Measurements from ENCODE around the gene ENOX2. TPM values are rescaled to one million over a fixed set of nuclear protein-coding genes. Genes with fewer than 3 reads are reported as not detected.

ENOX2 gene
- polyA plus RNA-seq, 1 experiment = 16.8 TPM

GRCh38 chrX:130694983-130695382, 208.0 kb downstream of the ENOX2 start:
- Histone ChIP-seq H3K27me3 (ENCODE audit: control insufficient read depth, insufficient read depth, low read length) (no peaks in the 10 kb centered on the region), H3K4me3 (ENCODE audit: low read depth, low read length) (no peak overlapping the region), H3K9me3 (ENCODE audit: control insufficient read depth, insufficient read depth, low read length) (no peaks in the 10 kb centered on the region), H3K27ac (ENCODE audit: low read depth, low read length) (no peak overlapping the region)
- TF ChIP-seq CTCF (IDR thresholded peaks at IDR 0.05; ENCODE audit: low read depth, low read length) = no peak
- CTCF ChIA-PET = no interaction called here
- no peak for DNase-seq (ENCODE audit: low read depth, low spot score)
- POLR2A ChIA-PET = no interaction called here

GRCh38 chrX:130691576-130691975, 211.4 kb downstream of the ENOX2 start:
- TF ChIP-seq CTCF (IDR thresholded peaks at IDR 0.05; ENCODE audit: low read depth, low read length) = no peak
- DNase-seq (ENCODE audit: low read depth, low spot score) = no peak
- Histone ChIP-seq H3K9me3 (ENCODE audit: control insufficient read depth, insufficient read depth, low read length) (no peaks in the 10 kb centered on the region), H3K4me3 (ENCODE audit: low read depth, low read length) (no peak overlapping the region), H3K27me3 (ENCODE audit: control insufficient read depth, insufficient read depth, low read length) (no peaks in the 10 kb centered on the region), H3K27ac (ENCODE audit: low read depth, low read length) (no peak overlapping the region)
- CTCF ChIA-PET = no interaction called here
- POLR2A ChIA-PET = no interaction called here

GRCh38 chrX:130688360-130688759, 214.6 kb downstream of the ENOX2 start:
- no peaks in the 10 kb centered on the region for H3K27me3 ChIP-seq (ENCODE audit: control insufficient read depth, insufficient read depth, low read length)
- H3K9me3 ChIP-seq (ENCODE audit: control insufficient read depth, insufficient read depth, low read length) = no peaks in the 10 kb centered on the region
- H3K27ac ChIP-seq (ENCODE audit: low read depth, low read length) = no peak overlapping the region
- H3K4me3 ChIP-seq (ENCODE audit: low read depth, low read length) = no peak overlapping the region
- ChIA-PET CTCF (no interaction called here), POLR2A (no interaction called here)
- DNase-seq (ENCODE audit: low read depth, low spot score) = no peak
- no peak for TF ChIP-seq CTCF (IDR thresholded peaks at IDR 0.05; ENCODE audit: low read depth, low read length)

- ChIA-PET CTCF (no interaction called here), POLR2A (no interaction called here)
- H3K27me3 ChIP-seq (ENCODE audit: control insufficient read depth, insufficient read depth, low read length) = no peaks in the 10 kb centered on the region
- H3K4me3 ChIP-seq (ENCODE audit: low read depth, low read length) = no peak overlapping the region
- no peaks in the 10 kb centered on the region for H3K9me3 ChIP-seq (ENCODE audit: control insufficient read depth, insufficient read depth, low read length)
- TF ChIP-seq CTCF (IDR thresholded peaks at IDR 0.05; ENCODE audit: low read depth, low read length) = no peak
- peak overlapping the region; percentile 39 for H3K27ac ChIP-seq (ENCODE audit: low read depth, low read length)
- no peak for DNase-seq (ENCODE audit: low read depth, low spot score)
These were observed 220.0 kb downstream of the ENOX2 start for GRCh38 chrX:130682990-130683389.

GRCh38 chrX:130680164-130681035, 222.6 kb downstream of the ENOX2 start:
- H3K9me3 ChIP-seq (ENCODE audit: control insufficient read depth, insufficient read depth, low read length) = no peaks in the 10 kb centered on the region
- ChIA-PET CTCF (no interaction called here), POLR2A (no interaction called here)
- DNase-seq (ENCODE audit: low read depth, low spot score) = no peak
- no peak overlapping the region for H3K27ac ChIP-seq (ENCODE audit: low read depth, low read length)
- no peak overlapping the region for H3K4me3 ChIP-seq (ENCODE audit: low read depth, low read length)
- no peak for TF ChIP-seq CTCF (IDR thresholded peaks at IDR 0.05; ENCODE audit: low read depth, low read length)
- H3K27me3 ChIP-seq (ENCODE audit: control insufficient read depth, insufficient read depth, low read length) = no peaks in the 10 kb centered on the region

All from AG04450 (cell line).